Parathyroid adenoma (tissue), 2 donors: ENCODE data around the gene RAET1E.

ENCODE experiments used
- H2AFZ ChIP-seq: fragments of 300-600 bp; sonication (generic); one replicate; pipeline ENCODE4 v1.7.0; 2017; ENCODE audit warnings: antibody characterized with exemption, mild to moderate bottlenecking
- H3K27ac ChIP-seq: fragments of 300-600 bp; sonication (generic); one replicate; pipeline ENCODE4 v1.7.0; 2017
- H3K27me3 ChIP-seq: fragments of 300-600 bp; sonication (generic); one replicate; pipeline ENCODE4 v1.7.0; 2017; ENCODE audit warnings: low read length; ENCODE audit not compliant: control insufficient read depth, insufficient read depth
- H3K36me3 ChIP-seq: fragments of 300-600 bp; sonication (generic); one replicate; pipeline ENCODE4 v1.7.0; 2017; ENCODE audit warnings: low read length; ENCODE audit not compliant: control insufficient read depth, insufficient read depth
- H3K4me1 ChIP-seq: fragments of 300-600 bp; sonication (generic); one replicate; pipeline ENCODE4 v1.7.0; 2017; ENCODE audit warnings: control low read depth
- H3K4me2 ChIP-seq: fragments of 300-600 bp; sonication (generic); one replicate; pipeline ENCODE4 v1.7.0; 2017; ENCODE audit warnings: low read length
- H3K4me3 ChIP-seq: fragments of 300-600 bp; sonication (generic); one replicate; pipeline ENCODE4 v1.7.0; 2017; ENCODE audit warnings: low read depth, low read length
- H3K79me2 ChIP-seq: fragments of 300-600 bp; sonication (generic); one replicate; pipeline ENCODE4 v1.7.0; 2017; ENCODE audit warnings: control low read depth
- H3K9ac ChIP-seq: fragments of 300-600 bp; sonication (generic); one replicate; pipeline ENCODE4 v1.7.0; 2017; ENCODE audit warnings: mild to moderate bottlenecking
- H3K9me3 ChIP-seq: fragments of 300-600 bp; sonication (generic); one replicate; pipeline ENCODE4 v1.7.0; 2017; ENCODE audit warnings: low read length; ENCODE audit not compliant: control insufficient read depth
- TF ChIP-seq, protein P1 (sequence below): fragments of 300-600 bp; sonication (generic); IDR thresholded peaks from one replicate; pipeline ENCODE4 v1.7.0; 2017; ENCODE audit warnings: antibody characterized with exemption, mild to moderate bottlenecking
- donor health status: primary hyperparathyroidism.

Gene RAET1E

DNA sequence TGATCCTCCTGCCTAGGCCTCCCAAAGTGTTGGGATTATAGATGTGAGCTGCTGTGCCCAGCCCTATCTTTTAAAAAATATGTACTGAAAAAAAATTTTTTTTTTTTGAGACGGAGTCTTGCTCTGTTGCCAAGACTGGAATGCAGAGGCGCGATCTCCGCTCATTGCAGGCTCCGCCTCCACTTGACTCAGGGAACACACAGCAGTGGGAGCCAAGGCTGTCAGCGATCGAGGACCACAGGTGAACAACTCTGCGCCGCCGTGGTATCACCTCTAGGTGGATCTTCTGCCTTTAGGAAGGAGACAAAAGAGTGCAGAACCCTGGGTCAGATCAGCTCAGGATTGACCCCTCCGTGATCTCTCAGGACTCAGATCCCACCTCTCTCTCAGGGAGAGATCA lies 13.7 kb downstream of the RAET1E start:
- no peak overlapping the region for H3K27ac ChIP-seq
- H3K9me3 ChIP-seq: no peaks in the 10 kb centered on the region
- no peaks in the 10 kb centered on the region for H3K79me2 ChIP-seq
- H3K4me1 ChIP-seq: peaks cover 10% of the 10 kb centered on the region
- H3K27me3 ChIP-seq: no peaks in the 10 kb centered on the region
- no peaks in the 10 kb centered on the region for H3K36me3 ChIP-seq
- no peak overlapping the region for H3K4me3 ChIP-seq
- no peak overlapping the region for H2AFZ ChIP-seq
- TF ChIP-seq, protein P1, sequence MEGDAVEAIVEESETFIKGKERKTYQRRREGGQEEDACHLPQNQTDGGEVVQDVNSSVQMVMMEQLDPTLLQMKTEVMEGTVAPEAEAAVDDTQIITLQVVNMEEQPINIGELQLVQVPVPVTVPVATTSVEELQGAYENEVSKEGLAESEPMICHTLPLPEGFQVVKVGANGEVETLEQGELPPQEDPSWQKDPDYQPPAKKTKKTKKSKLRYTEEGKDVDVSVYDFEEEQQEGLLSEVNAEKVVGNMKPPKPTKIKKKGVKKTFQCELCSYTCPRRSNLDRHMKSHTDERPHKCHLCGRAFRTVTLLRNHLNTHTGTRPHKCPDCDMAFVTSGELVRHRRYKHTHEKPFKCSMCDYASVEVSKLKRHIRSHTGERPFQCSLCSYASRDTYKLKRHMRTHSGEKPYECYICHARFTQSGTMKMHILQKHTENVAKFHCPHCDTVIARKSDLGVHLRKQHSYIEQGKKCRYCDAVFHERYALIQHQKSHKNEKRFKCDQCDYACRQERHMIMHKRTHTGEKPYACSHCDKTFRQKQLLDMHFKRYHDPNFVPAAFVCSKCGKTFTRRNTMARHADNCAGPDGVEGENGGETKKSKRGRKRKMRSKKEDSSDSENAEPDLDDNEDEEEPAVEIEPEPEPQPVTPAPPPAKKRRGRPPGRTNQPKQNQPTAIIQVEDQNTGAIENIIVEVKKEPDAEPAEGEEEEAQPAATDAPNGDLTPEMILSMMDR: no peak
- H3K9ac ChIP-seq: no peak overlapping the region
- no peak overlapping the region for H3K4me2 ChIP-seq

DNA sequence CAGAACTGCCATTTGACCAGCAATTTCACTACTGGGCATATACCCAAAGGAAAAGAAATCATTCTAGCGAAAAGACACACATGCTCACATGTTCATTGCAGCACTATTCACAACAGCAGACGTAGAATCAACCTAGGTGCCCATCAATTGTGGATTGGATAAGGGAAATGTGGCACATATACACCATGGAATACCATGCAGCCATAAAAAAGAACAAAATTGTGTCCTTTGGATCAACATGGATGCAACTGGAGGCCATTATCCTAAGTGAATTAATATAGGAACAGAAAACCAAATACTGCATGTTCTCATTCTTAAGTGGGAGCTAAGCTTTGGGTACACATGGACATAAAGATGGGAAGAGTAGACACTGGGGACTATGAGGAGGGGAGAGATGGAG lies 16.1 kb downstream of the RAET1E start:
- H3K4me2 ChIP-seq: no peak overlapping the region
- H3K79me2 ChIP-seq: no peaks in the 10 kb centered on the region
- peaks cover 5% of the 10 kb centered on the region for H3K4me1 ChIP-seq
- H3K27me3 ChIP-seq: no peaks in the 10 kb centered on the region
- H3K36me3 ChIP-seq: no peaks in the 10 kb centered on the region
- H3K9me3 ChIP-seq: no peaks in the 10 kb centered on the region
- no peak overlapping the region for H3K9ac ChIP-seq
- H3K27ac ChIP-seq: no peak overlapping the region
- TF ChIP-seq, protein P1: no peak
- no peak overlapping the region for H3K4me3 ChIP-seq
- no peak overlapping the region for H2AFZ ChIP-seq

DNA sequence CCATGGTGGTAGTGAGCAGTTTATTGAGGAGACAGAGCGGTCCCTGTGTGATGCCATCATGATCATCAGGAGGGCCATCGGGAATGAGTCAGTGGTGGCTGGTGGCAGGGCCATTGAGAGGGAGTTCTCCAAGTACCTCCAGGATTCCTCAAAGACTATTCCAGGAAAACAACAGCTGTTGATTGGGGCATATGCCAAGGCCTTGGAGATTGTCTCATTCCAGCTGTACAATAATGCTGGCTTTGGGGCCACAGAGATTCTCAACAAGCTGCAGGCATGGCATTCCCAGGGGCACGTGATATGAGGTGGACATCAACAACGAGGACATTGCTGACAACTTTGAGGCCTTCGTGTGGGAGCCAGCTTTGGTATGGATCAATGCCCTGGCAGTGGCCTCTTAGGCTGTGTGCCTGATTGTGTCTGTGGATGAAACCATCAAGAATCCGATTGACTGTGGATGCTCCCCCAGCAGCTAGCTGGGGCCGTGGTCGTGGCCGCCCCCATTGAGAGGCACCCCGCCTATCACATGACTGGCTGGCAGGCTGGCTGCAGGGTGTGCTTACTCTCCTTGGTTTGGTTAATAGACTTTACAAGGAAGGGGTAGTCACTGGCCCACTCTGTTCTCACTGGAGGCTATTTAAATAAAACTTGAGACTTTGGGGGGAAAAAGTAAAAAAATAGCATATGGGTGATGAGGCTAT lies 16.7 kb downstream of the RAET1E start:
- H3K9ac ChIP-seq: no peak overlapping the region
- H2AFZ ChIP-seq: no peak overlapping the region
- TF ChIP-seq, protein P1: no peak
- no peak overlapping the region for H3K27ac ChIP-seq
- H3K36me3 ChIP-seq: no peaks in the 10 kb centered on the region
- no peaks in the 10 kb centered on the region for H3K4me1 ChIP-seq
- no peak overlapping the region for H3K4me2 ChIP-seq
- H3K27me3 ChIP-seq: no peaks in the 10 kb centered on the region
- no peaks in the 10 kb centered on the region for H3K79me2 ChIP-seq
- H3K4me3 ChIP-seq: no peak overlapping the region
- H3K9me3 ChIP-seq: no peaks in the 10 kb centered on the region

DNA sequence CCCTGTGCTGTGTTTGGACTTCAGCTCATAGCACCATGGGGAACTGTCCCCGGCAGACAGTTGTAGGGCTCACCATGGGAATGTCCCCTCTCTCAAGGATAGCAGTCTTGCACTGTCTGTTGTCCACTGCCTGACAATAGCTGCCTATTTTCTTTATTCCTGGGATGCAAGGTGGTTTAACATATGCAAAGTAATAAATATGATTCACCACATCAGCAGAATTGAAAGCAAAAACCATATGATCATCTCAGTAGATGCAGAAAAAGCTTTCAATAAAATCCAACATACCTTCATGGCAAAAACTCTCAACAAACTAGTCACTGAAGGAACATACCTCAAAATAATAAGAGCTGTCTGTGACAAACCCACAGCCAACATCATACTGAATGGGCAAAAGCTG lies 20.3 kb downstream of the RAET1E start:
- Histone ChIP-seq H3K4me3 (no peak overlapping the region), H3K4me1 (no peaks in the 10 kb centered on the region), H3K9ac (no peak overlapping the region), H3K27me3 (no peaks in the 10 kb centered on the region), H3K27ac (no peak overlapping the region), H2AFZ (no peak overlapping the region), H3K4me2 (no peak overlapping the region), H3K79me2 (peaks cover 6% of the 10 kb centered on the region), H3K9me3 (no peaks in the 10 kb centered on the region), H3K36me3 (no peaks in the 10 kb centered on the region)
- TF ChIP-seq, protein P1: no peak

DNA sequence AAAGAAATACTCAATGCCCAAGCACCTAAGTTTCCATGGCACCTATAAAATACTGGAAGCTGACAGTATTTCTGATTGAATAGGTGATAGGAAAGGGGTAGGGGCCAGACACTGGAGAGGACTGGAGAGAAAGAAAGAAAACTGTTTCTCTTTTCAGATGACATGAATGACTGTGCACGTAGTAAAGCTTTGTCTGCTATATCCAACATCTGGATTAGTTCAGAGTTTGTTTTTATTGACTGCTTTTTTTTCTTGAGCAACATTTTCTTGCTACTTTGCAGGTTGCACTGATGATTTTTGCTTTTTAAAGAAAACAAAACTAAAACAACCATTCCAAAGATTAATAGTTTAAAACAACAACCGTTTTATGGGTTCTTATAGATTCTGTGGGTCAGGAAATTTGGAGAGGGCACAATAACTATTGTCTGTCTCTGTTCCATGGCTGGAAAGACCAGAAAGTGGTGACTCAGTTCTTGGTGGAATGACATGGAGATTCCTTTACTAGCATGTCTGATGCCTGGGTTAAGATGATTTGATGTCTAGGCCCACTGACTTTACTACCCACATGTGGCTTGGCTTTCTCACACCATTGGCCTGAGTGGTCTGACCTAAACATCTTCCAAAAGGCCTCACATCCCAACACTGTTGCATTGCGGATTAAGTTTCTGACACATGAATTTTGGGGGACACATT lies 21.5 kb downstream of the RAET1E start:
- H3K27ac ChIP-seq: no peak overlapping the region
- H3K36me3 ChIP-seq: no peaks in the 10 kb centered on the region
- peaks cover 12% of the 10 kb centered on the region for H3K79me2 ChIP-seq
- H3K4me1 ChIP-seq: no peaks in the 10 kb centered on the region
- H3K4me2 ChIP-seq: no peak overlapping the region
- no peak overlapping the region for H3K4me3 ChIP-seq
- TF ChIP-seq, protein P1: no peak
- H3K27me3 ChIP-seq: no peaks in the 10 kb centered on the region
- no peak overlapping the region for H3K9ac ChIP-seq
- no peaks in the 10 kb centered on the region for H3K9me3 ChIP-seq
- H2AFZ ChIP-seq: no peak overlapping the region
